ENCODE measurements around the gene ERBB4. TPM values are rescaled to one million over a fixed set of nuclear protein-coding genes. Genes with fewer than 3 reads are reported as not detected.

The ERBB4 gene
- total RNA-seq, 2 experiments from 2014 or later, result not detected

DNA sequence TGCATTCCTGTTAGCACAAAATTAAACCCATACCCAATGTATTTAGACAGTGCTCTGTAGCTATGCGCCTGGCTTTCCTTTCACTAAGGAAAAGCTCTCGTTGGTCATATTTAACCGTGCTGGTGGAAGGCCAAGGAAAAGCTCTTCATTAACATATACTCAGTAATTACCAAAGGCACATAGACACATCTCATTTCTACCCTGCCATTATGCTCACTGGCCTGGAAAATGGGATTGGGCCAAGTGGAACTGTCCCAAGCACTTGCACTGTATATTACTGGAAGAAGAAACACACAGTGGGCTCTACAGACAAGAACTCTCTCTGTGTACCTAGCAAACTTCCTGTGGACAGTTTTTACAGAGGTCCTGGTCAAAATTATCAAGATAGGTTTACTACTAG lies 274.4 kb downstream of the ERBB4 start:
- no peaks in the 10 kb centered on the region for H3K9me3 ChIP-seq (ENCODE audit: control insufficient read depth in 1 of 2, insufficient read depth in 1 of 2, low read length in 2 of 2)
- ChIA-PET CTCF (no interaction called here), POLR2A (no interaction called here)
- Mint-ChIP-seq H3K27me3 (no peaks in the 10 kb centered on the region), H3K36me3 (ENCODE audit: low read depth) (no peaks in the 10 kb centered on the region), H3K27ac (no peak overlapping the region), H3K4me3 (no peak overlapping the region), H3K4me1 (ENCODE audit: low read depth) (no peaks in the 10 kb centered on the region), H3K9me3 (peaks cover 1% of the 10 kb centered on the region)
- intact Hi-C loops (cut with DNase I, micrococcal nuclease), result no loop called here
- H3K36me3 ChIP-seq (ENCODE audit: insufficient read depth, low read length), result no peaks in the 10 kb centered on the region
- no peaks in the 10 kb centered on the region for H3K27me3 ChIP-seq (ENCODE audit: control insufficient read depth in 1 of 2, insufficient read depth in 2 of 2, low read length in 2 of 2)
- TF ChIP-seq, protein P1, sequence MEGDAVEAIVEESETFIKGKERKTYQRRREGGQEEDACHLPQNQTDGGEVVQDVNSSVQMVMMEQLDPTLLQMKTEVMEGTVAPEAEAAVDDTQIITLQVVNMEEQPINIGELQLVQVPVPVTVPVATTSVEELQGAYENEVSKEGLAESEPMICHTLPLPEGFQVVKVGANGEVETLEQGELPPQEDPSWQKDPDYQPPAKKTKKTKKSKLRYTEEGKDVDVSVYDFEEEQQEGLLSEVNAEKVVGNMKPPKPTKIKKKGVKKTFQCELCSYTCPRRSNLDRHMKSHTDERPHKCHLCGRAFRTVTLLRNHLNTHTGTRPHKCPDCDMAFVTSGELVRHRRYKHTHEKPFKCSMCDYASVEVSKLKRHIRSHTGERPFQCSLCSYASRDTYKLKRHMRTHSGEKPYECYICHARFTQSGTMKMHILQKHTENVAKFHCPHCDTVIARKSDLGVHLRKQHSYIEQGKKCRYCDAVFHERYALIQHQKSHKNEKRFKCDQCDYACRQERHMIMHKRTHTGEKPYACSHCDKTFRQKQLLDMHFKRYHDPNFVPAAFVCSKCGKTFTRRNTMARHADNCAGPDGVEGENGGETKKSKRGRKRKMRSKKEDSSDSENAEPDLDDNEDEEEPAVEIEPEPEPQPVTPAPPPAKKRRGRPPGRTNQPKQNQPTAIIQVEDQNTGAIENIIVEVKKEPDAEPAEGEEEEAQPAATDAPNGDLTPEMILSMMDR (IDR thresholded peaks at IDR 0.05), result no peak
- ATAC-seq (ENCODE audit: poor library complexity) (no peak), DNase-seq (no peak)
- no peak overlapping the region for H3K27ac ChIP-seq (ENCODE audit: low read depth in 1 of 2, low read length in 2 of 2)
- no peak overlapping the region for H3K4me3 ChIP-seq (ENCODE audit: low read length)
- no peaks in the 10 kb centered on the region for H3K4me1 ChIP-seq (ENCODE audit: insufficient read depth, low read length)

DNA sequence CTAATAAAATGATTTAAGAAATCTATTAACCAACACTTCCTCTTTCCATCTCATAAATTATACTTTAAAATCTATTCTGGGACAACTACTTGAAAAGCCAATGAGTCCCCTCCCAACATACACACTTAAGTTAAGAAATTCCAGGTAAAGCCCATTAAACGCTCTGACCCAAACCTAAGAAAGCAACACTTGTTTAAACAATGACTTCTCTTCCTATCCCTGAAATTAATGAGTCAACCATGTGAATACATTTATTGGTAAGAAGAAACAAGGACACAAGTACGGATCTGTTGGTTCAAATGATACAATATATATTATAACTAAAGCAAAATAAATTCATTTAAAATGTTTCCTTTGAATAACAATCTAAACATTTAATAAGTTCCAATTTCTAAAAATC lies 279.4 kb downstream of the ERBB4 start:
- POLR2A ChIA-PET, result no interaction called here
- no peaks in the 10 kb centered on the region for H3K27me3 ChIP-seq (ENCODE audit: control insufficient read depth in 1 of 2, insufficient read depth in 2 of 2, low read length in 2 of 2)
- Mint-ChIP-seq H3K4me1 (ENCODE audit: low read depth) (no peaks in the 10 kb centered on the region), H3K36me3 (ENCODE audit: low read depth) (no peaks in the 10 kb centered on the region), H3K9me3 (peaks cover 3% of the 10 kb centered on the region), H3K27me3 (no peaks in the 10 kb centered on the region), H3K27ac (no peak overlapping the region), H3K4me3 (no peak overlapping the region)
- TF ChIP-seq, protein P1 (IDR thresholded peaks at IDR 0.05), result no peak
- intact Hi-C loops (cut with DNase I, micrococcal nuclease), result no loop called here
- H3K4me3 ChIP-seq (ENCODE audit: low read length), result no peak overlapping the region
- H3K27ac ChIP-seq (ENCODE audit: low read depth in 1 of 2, low read length in 2 of 2), result no peak overlapping the region
- DNase-seq, result no peak
- no peaks in the 10 kb centered on the region for H3K9me3 ChIP-seq (ENCODE audit: control insufficient read depth in 1 of 2, insufficient read depth in 1 of 2, low read length in 2 of 2)
- CTCF ChIA-PET, result no interaction called here
- ATAC-seq (ENCODE audit: poor library complexity), result no peak
- H3K36me3 ChIP-seq (ENCODE audit: insufficient read depth, low read length), result no peaks in the 10 kb centered on the region
- H3K4me1 ChIP-seq (ENCODE audit: insufficient read depth, low read length), result no peaks in the 10 kb centered on the region

DNA sequence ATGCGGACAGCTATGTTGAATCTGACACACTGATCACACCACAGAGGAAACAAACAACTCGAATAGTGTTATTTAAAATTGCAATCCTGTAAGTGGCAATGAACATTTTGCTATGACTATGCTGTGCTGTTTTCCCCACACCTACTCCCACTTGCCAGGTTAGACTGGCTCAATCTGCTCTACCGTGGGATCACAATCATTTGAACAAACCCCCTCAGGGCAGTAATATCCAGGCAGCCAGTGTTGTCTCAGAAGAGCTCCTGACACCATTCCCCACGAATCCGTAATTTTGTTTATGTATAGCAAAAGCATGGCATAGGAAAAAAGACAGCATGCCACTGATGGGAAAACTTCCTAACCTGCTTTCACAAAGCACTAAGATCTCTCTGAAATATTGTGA lies 284.3 kb downstream of the ERBB4 start:
- H3K27ac Mint-ChIP-seq, result no peak overlapping the region
- ATAC-seq (ENCODE audit: poor library complexity), result no peak
- H3K4me3 ChIP-seq (ENCODE audit: low read length), result no peak overlapping the region
- H3K4me1 Mint-ChIP-seq (ENCODE audit: low read depth), result no peaks in the 10 kb centered on the region
- no peak overlapping the region for H3K4me3 Mint-ChIP-seq
- no peaks in the 10 kb centered on the region for H3K27me3 Mint-ChIP-seq
- H3K27ac ChIP-seq (ENCODE audit: low read depth in 1 of 2, low read length in 2 of 2), result no peak overlapping the region
- H3K27me3 ChIP-seq (ENCODE audit: control insufficient read depth in 1 of 2, insufficient read depth in 2 of 2, low read length in 2 of 2), result no peaks in the 10 kb centered on the region
- H3K9me3 Mint-ChIP-seq, result peaks cover 3% of the 10 kb centered on the region
- TF ChIP-seq, protein P1 (IDR thresholded peaks at IDR 0.05), result no peak
- no peak for DNase-seq
- no peaks in the 10 kb centered on the region for H3K36me3 ChIP-seq (ENCODE audit: insufficient read depth, low read length)
- POLR2A ChIA-PET, result no interaction called here
- H3K36me3 Mint-ChIP-seq (ENCODE audit: low read depth), result no peaks in the 10 kb centered on the region
- H3K9me3 ChIP-seq (ENCODE audit: control insufficient read depth in 1 of 2, insufficient read depth in 1 of 2, low read length in 2 of 2), result no peaks in the 10 kb centered on the region
- CTCF ChIA-PET, result no interaction called here
- no peaks in the 10 kb centered on the region for H3K4me1 ChIP-seq (ENCODE audit: insufficient read depth, low read length)
- intact Hi-C loops (cut with DNase I, micrococcal nuclease), result no loop called here

Measured in CD4-positive, alpha-beta T cell (primary cell).